Hepatocyte (in vitro differentiated cells): ENCODE results near the gene THBS2. TPM values are rescaled to one million over a fixed set of nuclear protein-coding genes. Genes with fewer than 3 reads are reported as not detected.

Experiments used
- DNase-seq: peaks from one replicate; pipeline ENCODE4 v3.0.0-alpha.2; 2016; ENCODE audit warnings: low spot score
- H2AFZ ChIP-seq: fragments of 200-600 bp; sonication (generic); 2 replicates; pipeline ENCODE4 v1.6.0; 2016; ENCODE audit warnings: antibody characterized with exemption, mild to moderate bottlenecking
- H3K27ac ChIP-seq: fragments of 200-600 bp; sonication (generic); 2 replicates; pipeline ENCODE4 v1.5.1; 2016; ENCODE audit warnings: mild to moderate bottlenecking
- H3K27me3 ChIP-seq: fragments of 200-600 bp; sonication (generic); 2 replicates; pipeline ENCODE4 v1.6.1; 2016
- H3K36me3 ChIP-seq: fragments of 200-600 bp; sonication (generic); replicated peaks from 2 replicates; pipeline ENCODE4 v1.5.1; 2016; ENCODE audit warnings: low read depth; ENCODE audit not compliant: insufficient read depth
- H3K4me1 ChIP-seq: fragments of 200-600 bp; sonication (generic); 2 replicates; pipeline ENCODE4 v1.5.1; 2016; ENCODE audit warnings: mild to moderate bottlenecking, moderate library complexity; ENCODE audit not compliant: insufficient read depth
- H3K4me2 ChIP-seq: fragments of 200-600 bp; sonication (generic); 2 replicates; pipeline ENCODE4 v1.6.0; 2016
- H3K4me3 ChIP-seq: fragments of 200-600 bp; sonication (generic); 2 replicates; pipeline ENCODE4 v1.5.1; 2016; ENCODE audit warnings: mild to moderate bottlenecking
- H3K79me2 ChIP-seq: fragments of 200-600 bp; sonication (generic); 2 replicates; pipeline ENCODE4 v1.6.0; 2017; ENCODE audit warnings: mild to moderate bottlenecking
- H3K9me2 ChIP-seq: fragments of 200-600 bp; sonication (generic); replicated peaks from 2 replicates; pipeline ENCODE4 v1.6.0; 2017; ENCODE audit warnings: mild to moderate bottlenecking; ENCODE audit not compliant: insufficient read depth
- H3K9me3 ChIP-seq: fragments of 200-600 bp; sonication (generic); 2 replicates; pipeline ENCODE4 v1.5.1; 2016; ENCODE audit warnings: low read depth, mild to moderate bottlenecking
- H4K20me1 ChIP-seq: fragments of 200-600 bp; sonication (generic); 2 replicates; pipeline ENCODE4 v1.6.0; 2016; ENCODE audit warnings: mild to moderate bottlenecking; ENCODE audit not compliant: insufficient read depth, poor library complexity, severe bottlenecking
- CTCF ChIP-seq: fragments of 200-600 bp; sonication (generic); IDR thresholded peaks from 2 replicates; pipeline ENCODE4 v1.5.1; 2016; ENCODE audit warnings: antibody characterized with exemption, mild to moderate bottlenecking; ENCODE audit not compliant: poor library complexity
- EZH2 ChIP-seq: fragments of 200-600 bp; sonication (generic); IDR thresholded peaks from 2 replicates; pipeline ENCODE4 v1.6.1; 2016; ENCODE audit warnings: antibody characterized with exemption, mild to moderate bottlenecking, borderline replicate concordance
- EZH2phosphoT487 ChIP-seq: fragments of 200-600 bp; sonication (generic); IDR thresholded peaks from one replicate; pipeline ENCODE4 v1.6.1; 2018; ENCODE audit warnings: antibody characterized with exemption, mild to moderate bottlenecking, low read depth, moderate library complexity; ENCODE audit not compliant: unreplicated experiment, severe bottlenecking
- WGBS: methylation state at CpG from one replicate; pipeline ENCODE4 v1.1.6; 2016; ENCODE audit warnings: low lambda C conversion rate; ENCODE audit errors: missing lambda C conversion rate; 5-methylcytosine and 5-hydroxymethylcytosine counted together
- polyA plus RNA-seq: library from polyadenylated mRNA; unstranded; fragments of >200 nt; fragmentation: Nextera tagmentation; extraction: Ambion mirVana; gene quantifications from 2 replicates; pipeline ENCODE4 v1.2.1, GENCODE V29; 2016
- total RNA-seq: library from RNA; depleted of rRNA; stranded (reverse); fragments of >200 nt; gene quantifications from 2 replicates; pipeline ENCODE4 v1.2.3, GENCODE V29; 2014

The THBS2 gene
- total and polyA plus RNA-seq, 2 experiments from 2014 or later, result 3.9 to 5.5 TPM

- no peaks in the 10 kb centered on the region for H3K36me3 ChIP-seq
- 94% methylated on average over 30 of the region's 40 CpGs for WGBS
- no peak overlapping the region for H3K4me2 ChIP-seq
- DNase-seq, result no peak
- no peaks in the 10 kb centered on the region for H3K4me1 ChIP-seq
- no peaks in the 10 kb centered on the region for H3K79me2 ChIP-seq
- no peak overlapping the region for H3K27ac ChIP-seq
- H3K9me3 ChIP-seq, result no peaks in the 10 kb centered on the region
- H3K9me2 ChIP-seq, result no peaks in the 10 kb centered on the region
- H3K4me3 ChIP-seq, result no peak overlapping the region
- no peak overlapping the region for H2AFZ ChIP-seq
- no peaks in the 10 kb centered on the region for H3K27me3 ChIP-seq
- TF ChIP-seq CTCF, result no peak
- no peak for TF ChIP-seq EZH2phosphoT487
- TF ChIP-seq EZH2, result no peak
- no peaks in the 10 kb centered on the region for H4K20me1 ChIP-seq
Measured at GRCh38 chr6:169166896-169167580, 86.6 kb downstream of the THBS2 start.
